PC-9 (cell line): ENCODE data around the gene APOL6.

ENCODE experiments used
- CTCF ChIP-seq: fragments of 200-600 bp; sonication (generic); conservative IDR thresholded peaks from 2 replicates; pipeline ENCODE4 v1.6.1; 2017; ENCODE audit warnings: mixed run types, antibody characterized with exemption, mild to moderate bottlenecking, moderate library complexity
- EZH2 ChIP-seq: fragments of 200-600 bp; sonication (generic); IDR thresholded peaks from 2 replicates; pipeline ENCODE4 v1.8.0; 2017; ENCODE audit warnings: antibody characterized with exemption, low read depth

- TF ChIP-seq CTCF: no peak
- TF ChIP-seq EZH2: no peak
Observed at GRCh38 chr22:35620624-35621251, 27.5 kb upstream of the APOL6 start.
